Measurements from ENCODE around the gene SRGAP2B.
"Not testable (repeated sequence)": the region's sequence is repeated elsewhere in the genome, so short reads cannot be mapped to it uniquely, and the experiment has no call there.

DNA sequence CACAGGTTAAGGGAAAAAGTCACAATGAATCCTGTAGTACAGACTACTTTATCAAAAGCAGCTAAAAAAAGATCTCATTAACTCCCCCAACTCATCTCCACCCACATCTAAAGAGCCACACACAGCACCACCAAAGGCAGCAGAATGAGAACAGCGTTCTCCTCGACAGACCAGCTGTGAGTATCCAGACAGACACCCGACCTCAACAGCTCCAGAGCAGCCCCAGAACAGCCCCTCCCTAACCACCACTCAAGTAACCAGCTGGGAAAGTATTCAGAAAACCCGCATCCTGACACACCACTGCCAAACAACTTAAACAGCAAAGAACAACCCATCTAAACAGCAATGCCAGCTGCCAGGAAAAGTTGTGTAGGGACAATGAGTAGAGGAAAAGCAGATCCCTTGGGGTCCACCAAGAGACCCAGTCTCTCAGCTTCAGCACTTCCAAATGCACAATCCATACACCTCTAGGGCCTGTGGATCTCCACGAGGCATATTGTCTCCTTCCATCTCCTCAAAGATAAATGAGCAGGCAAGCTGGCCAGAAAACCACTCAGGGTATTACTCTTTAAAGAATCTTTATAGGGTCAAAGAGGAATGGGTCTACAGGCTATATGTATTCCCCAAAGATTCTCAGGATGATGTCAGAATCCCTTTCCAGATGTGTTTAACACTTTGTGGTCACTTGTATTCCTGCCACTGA lies 49.4 kb downstream of the SRGAP2B start:
- TF ChIP-seq POLR2A (IDR thresholded peaks at IDR 0.05; ENCODE audit: low read length); GATA1 (IDR thresholded peaks at IDR 0.05; ENCODE audit: low read depth, low read length): not testable (repeated sequence)

Data from erythroblast (primary cell).